ENCODE data around the gene PRRX2.

PRRX2 gene

DNA sequence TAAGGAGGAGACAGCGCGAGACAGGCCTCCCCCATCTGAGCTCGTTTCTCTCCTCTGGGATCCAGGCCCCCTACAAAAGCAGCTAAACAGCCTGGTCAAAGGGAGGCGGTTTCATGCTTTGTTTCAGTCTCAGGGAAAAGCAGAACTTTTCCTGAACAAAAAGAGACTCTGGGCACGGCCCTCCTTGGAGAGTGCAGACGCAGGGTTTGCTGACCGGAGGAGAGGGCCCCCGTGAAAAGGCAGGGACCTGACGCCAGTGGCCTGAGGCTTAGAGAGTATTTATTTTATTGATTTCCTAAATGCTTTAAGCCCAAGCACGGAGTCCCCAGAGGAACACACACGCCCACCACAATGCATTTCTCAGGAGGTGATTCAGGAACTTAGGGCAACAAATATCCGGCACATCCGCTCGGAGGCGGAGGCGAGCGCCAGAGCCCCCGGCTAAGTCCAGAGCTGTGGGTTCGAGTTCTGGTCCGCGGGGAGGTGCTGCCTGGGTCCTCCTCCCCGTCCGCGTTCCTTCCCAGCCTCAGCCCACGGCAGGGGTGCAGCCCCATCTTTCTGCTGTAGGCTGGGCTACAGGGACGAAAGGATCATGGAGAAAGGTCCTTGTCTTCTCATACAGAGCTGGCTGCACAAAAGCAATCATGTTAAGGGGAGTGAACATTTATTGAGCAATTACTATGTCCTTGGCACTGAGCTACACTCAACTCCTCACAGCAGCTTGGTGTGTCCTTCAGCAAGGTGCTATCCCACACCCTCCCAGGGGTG lies 47.4 kb downstream of the PRRX2 start:
- DNase-seq, result no peak

DNA sequence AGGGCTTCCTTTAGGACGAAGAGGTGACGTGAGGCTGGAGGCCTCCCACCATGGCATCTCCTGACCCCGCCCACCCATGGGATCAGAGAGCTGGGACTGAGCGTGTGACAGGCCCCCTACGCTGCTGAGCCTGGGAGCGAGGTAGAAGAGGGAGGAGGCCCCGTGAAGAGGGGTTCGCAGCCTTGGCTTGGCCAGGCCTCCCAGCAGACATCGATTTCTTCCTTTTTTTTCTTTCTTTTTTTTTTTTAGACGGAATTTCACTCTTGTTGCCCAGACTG lies 47.9 kb downstream of the PRRX2 start:
- DNase-seq, result no peak

DNA sequence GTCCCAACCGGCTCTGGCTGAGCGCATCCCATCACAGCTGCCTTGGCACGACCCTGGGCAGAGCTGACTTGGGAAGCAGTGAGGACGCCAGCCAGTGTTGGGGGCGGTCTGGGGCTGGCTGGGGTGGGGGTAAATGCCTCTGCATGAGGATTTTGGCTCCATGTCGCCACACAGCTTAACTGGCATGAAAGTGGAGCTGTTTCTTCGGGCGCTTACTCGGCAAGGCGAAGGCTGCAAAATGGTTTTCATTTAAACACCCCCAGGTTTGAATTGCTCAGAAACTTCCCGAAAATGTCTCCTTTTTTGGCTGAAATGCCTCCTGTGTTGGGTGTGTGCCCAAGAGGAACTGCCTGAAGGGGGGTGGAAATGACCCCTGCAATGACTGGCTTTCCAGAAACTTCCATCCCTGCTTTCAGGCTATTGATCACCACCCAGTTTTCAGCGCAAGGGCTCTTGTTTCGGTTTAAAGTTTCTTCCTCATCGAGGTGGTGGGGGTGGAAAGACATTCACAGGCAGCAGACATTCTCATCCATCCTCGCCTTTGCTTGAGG lies 49.1 kb downstream of the PRRX2 start:
- no peak for DNase-seq

DNA sequence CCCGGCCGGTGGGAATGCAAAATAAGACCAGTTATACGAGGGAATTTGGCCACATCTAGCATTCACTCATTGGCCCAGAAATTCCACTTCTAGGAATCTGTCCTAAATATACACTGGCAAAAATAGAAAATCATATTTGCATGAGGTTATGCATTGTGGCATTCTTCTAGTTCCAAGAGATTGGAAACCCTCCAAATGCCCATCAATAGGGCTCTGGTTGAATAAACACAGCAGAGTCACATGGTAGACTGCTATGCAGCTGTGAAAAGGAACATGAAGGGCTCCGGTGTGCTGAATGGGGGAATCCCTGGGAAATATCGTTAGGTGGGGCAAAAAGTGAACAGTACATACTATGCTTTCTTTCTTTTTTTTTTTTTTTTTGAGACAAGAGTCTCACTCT lies 50.6 kb downstream of the PRRX2 start:
- no peak for DNase-seq

DNA sequence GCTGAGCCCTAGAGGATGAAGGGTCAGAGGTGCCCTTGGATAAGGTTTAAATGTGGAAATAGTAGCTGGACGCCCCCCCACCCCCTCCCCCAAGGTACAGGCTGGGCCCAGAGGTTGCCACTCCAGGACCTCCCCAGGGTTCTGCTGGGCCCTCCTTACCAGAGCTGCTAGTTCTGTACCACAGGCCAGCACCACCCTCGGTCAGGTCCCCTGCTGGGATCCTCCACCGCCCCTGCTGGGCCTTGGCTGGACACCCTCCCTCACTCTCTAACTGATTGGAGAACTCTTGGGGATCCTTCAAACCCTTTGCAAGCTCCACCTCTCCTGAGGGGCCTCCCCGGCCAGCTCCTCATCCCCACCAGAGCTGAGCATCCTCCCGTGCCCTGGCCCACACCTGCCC lies 52.5 kb downstream of the PRRX2 start:
- DNase-seq, result no peak

DNA sequence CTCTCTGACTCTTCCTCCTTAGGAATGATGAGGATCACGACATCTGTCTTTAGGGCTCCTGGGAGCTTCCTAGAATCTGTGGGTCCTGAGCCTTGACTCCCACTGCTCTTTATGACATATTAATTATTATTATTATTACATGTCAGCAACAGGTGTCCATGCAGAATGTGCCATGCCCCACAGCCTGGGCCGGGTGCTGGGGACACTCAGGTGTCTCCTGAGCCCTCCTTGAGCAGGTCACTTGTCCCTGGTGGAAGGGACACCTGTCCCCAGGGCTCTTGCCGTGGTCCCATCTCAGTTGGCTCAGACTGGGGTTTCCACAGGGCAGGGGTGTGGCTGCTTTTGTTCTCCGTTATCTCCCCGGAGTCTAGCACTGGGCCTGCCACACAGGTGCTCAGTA lies 53.2 kb downstream of the PRRX2 start:
- no peak for DNase-seq

DNA sequence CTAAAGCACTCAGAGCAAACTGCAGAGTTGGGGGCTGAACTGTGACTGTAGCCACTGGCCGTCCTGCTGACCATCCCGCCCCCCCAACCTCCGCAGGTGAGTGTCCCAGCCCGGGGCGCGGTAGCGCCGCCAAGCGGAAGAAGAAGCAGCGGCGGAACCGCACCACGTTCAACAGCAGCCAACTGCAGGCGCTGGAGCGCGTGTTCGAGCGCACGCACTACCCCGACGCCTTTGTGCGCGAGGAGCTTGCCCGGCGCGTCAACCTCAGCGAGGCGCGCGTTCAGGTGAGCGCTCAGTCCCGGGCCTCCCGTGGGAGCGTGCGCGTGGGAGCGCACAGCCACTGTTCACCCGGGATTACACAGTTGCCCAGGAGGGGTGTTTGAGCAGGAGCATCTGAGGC lies 53.7 kb downstream of the PRRX2 start:
- no peak for DNase-seq

DNA sequence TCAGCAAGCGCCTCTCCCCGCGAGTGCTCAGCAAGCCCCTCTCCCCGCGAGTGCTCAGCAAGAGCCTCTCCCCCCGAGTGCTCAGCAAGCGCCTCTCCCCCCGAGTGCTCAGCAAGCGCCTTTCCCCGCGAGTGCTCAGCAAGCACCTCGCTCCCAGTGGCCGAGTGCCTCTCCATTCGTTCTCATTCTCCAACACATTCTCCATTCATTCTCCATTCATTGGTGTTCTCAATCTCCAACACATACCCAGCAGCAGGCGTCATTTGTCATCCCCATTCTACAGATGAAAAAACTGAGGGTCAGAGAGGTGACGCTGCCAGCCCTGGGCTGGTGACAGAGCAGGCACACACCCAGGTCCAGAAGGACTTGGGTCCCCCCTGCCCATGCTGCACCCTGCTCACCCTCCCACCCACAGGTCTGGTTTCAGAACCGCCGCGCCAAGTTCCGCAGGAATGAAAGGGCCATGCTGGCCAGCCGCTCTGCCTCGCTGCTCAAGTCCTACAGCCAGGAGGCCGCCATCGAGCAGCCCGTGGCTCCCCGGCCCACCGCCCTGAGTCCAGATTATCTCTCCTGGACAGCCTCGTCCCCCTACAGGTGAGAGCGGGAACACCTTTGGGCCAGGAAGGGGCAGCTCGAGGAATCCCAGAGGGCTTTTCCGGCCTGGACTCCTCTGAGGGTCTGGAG lies 54.9 kb downstream of the PRRX2 start:
- no peak for DNase-seq

DNA sequence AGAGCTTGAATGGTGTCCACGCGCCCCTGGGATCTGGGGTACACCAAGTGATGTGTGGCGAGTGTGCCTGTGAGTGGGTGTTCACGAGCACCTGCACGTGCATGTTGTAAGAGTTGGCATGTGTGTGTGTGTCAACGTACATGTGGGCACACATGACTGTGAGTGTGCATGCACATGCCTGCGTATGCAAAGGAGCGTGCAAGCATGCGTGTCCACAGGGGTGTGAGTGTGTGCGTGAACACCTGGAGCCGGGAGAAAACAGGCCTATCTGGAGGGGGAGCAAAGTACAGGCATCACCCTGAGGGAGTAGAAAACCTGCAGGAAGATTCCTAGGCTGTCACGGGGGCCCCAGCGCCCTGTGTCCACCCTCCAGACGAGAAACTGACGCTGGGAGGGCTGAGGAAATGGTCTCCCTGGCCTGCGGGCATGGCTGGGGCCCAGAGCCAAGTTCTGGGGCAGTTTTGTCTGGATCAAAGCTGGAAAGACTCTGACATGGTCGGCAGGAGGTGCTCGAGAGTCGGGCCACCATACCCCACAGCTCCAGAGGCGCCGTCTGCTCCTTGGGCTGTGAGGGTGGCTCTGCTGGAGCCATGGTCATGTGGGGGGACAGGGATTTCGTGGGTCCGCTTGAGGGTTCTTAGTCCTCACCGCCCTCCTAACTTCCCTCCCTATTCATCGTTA lies 55.6 kb downstream of the PRRX2 start:
- DNase-seq, result no peak

DNA sequence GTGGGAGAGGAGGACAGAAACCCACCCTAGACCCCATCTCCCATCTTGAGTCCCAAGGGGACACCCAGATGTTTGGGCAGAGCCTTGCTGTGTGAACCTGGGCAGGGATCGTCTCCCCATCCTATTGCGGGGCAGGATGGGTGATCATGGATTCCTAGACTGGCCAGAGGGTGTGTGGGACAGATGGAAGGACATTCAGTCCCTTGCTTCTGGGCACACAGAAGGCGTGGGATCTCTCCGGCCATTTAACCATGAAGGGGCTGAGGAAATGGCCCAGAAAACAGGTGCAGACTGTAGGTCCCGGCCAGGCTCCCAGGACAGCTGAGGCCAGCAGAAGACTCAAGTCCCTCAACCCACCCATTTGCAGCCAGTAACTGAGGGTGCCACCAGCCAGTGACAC lies 57.5 kb downstream of the PRRX2 start:
- no peak for DNase-seq

DNA sequence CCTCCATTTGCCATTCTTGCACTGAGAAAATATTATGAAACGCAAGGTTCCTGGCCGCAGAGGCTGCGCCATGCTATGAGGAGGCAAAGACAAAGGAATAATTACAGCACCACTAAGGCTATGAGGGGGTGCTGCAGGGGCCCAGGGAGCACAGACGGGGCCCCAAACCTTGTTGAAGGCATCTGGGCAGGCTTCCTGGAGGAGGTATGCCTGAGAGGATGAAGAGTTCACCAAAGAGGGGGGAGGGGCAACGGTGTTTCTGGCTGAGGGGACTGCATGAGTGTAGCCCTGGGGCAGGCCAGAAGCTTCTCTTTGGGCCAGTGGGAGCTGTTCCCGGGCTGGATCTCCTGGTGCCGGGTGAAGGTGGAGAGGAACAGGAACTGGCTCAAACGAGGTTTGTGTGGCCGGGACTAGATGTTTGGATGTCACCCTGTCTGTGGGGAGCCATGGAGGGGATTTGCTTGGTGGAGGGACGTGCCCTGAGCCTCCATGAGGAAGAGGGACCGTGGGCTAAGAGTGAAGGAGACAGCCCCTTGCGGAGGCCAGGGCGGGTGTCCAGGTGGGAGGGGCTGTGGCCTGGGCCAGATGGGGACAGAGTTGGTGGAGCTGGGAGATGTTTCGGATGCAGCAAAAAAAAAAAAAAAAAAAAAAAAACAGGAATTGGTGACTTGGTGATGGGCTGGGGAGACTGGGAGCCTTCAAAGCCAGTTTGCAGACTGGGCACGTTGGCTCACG lies 59.2 kb downstream of the PRRX2 start:
- no peak for DNase-seq

DNA sequence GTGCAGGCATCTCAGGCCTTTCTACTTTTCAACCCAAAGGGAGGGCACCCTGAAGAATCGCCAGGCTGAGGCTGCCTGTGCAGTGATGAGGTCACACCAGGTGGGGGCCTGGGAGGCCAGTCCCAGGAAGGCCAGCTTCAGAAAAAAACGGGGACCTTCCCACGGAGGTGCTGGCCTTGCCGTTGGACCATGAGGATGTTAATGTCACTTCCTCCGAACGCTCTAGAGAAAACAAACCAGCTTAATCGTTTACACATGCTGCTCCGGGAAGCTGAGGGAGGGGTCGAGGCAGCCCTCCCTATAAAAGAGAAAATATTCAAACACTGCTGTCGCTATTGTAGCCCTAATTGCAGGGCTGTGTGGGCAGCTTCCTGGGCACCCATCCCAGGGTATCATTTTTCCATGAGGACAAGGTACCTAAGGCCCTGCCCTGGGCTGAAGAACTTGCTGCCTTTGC lies 60.4 kb downstream of the PRRX2 start:
- no peak for DNase-seq

DNA sequence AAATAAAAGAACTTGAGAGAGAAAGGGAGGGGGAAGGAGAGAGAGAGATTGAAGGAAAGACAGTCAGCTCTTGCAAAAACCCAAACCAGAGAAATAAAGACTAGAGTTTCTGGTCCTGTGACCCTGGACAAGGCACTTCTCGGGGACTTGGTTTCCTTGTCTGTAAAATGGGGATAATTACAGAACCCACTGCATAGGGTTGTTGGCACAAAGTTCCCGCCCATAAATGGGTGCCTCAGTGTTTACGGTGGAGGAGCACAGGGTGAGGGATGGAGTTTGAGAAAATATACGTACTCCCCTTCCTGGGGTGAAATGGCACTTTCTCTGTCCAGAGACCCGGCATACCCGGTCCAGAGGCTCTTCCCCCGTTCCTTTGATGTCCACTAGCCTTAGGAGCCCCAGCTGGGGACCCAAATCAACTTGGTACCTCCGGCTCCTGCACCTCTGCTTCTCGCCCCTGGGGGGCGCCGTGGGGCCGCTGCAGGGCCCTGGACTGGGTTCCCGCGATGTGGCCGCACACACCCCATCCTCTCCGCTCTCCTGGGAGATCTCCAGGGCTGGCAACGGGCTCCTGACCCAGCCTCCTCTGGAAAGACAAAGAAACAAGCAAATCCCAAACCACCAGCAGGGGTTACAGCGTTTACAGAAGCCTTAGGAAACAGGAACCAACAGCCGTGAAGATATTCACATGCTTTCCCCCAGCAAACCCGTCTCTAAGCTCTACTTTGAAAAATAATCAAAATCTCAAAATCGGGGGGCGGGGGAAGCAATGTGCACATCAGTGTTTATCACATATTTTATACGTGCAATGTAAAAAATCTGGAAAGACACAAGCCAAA lies 61.1 kb downstream of the PRRX2 start:
- peak; percentile 57 for DNase-seq

DNA sequence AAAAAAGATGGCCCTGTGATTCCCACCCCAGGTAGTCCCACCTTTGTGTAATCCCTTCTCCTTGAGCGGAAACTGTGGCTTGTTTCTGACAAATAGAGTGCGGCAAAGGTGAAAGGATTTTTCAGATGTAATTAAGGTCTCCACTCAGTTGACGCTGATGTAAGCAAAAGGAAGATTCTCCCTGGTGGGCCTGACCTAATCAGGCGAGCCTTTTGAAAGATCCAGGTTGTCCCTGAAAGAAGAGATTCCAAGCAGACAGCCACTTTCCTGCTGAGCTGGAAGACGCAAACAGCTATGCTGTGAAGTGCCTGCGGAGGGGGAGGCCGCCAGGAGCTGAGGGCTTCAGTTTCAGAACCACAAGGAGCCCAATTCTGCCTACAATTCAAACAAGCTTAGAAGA lies 63.3 kb downstream of the PRRX2 start:
- no peak for DNase-seq

DNA sequence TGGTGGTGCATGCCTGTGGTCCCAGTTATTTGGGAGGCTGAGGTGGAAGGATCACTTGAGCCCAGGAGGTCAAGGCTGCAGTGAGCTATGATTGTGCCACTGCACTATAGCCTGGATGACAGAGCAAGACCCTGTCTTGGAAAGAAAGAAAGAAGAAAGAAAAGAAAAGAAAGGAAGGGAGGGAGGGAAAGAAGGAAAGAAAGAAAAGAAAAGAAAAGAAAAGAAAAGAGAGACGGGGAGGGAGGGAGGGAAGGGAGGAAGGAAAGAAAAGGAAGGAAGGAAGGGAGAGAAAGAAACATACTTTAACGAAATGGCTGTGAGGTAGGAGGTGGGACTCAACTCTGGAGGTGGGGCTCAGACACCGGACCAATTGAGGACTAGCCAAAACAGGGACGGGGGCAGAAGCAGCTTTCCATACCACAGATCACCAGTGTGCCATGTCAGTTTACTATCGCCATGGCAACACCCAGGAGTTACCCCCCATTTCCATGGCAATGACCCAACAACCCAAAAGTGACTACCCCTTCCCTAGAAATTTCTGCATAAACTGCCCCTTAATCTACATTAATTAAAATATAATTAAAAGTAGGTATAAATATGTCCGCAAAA lies 66.1 kb downstream of the PRRX2 start:
- DNase-seq, result no peak

DNA sequence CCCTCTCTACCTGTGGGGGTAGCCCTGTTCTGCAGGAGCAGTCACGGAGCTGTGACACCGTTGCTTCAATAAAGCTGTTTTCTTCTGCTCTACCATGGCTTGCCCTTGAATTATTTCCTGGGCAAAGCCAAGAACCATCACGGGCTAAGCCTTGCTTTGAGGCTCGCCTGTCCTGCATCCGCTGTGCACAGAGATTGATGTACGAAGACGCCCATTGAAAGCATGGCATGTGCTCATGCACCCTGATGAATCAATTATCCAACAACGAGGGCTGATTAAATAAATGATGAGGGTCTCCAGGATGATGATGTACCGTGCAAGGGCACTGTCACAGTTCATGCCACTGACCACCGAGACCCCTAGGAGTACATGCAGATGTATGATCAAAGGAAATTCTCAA lies 66.7 kb downstream of the PRRX2 start:
- no peak for DNase-seq

DNA sequence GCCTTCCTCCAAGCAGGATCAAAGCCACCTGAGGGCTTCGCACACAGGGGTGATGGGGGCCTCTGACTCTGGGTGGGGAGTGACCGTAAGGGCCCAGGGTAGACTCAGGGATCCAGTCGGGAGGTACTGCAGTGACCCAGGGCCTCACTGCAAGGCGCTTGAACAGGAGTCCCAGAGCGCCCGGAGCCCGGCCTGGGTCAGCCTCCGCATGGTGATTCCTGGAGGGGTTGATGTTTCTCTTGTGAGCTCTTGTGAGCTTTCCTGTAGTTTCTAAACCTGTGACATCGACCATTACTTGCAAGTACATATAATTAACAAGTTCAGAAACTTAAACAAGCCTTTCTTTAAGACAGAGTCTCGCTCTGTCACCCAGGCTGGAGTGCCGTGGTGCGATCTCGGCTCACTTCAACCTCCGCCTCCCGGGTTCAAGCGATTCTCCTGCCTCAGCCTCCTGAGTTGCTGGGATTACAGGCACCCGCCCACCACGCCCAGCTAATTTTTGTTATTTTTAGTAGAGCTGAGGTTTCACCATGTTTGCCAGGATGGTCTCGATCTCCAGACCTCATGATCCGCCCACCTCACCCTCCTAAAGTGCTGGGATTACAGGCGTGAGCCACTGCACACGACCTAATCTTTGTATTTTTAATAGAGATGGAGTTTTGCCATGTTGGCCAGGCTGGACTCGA lies 67.6 kb downstream of the PRRX2 start:
- no peak for DNase-seq

DNA sequence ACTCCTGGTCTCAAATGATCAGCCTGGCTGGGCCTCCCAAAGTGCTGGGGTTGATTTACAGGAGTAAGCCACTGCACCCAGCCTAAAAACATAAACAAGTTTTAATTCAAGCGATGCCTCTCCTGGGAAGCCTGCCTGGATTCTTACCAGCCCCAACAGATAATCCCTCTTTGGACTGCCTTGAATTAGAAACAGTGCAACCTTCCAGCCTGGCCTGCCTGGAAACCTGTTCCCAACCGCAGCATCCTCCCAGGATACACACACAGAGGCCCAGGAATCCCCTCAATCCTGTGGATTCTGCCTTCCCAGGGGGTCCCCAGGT lies 68.1 kb downstream of the PRRX2 start:
- DNase-seq, result no peak

DNA sequence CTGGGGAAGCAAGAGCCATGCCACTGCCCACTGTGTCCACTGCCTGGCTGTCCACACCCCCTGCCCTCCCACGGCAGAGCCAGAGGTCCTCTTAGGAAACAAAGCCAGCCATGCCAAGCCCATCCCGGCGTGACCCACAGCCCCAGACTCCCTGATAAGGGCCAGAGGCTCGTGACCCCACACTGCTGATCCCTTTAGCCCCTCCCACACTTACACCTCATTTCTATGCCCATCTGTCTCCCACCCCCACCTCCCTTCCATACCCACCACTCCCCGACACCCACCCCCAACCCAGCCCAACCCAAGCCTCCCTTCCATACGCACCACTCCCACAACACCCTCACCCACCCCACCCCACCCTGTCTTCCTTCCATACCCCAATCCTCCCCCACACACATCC lies 70.1 kb downstream of the PRRX2 start:
- DNase-seq, result no peak

DNA sequence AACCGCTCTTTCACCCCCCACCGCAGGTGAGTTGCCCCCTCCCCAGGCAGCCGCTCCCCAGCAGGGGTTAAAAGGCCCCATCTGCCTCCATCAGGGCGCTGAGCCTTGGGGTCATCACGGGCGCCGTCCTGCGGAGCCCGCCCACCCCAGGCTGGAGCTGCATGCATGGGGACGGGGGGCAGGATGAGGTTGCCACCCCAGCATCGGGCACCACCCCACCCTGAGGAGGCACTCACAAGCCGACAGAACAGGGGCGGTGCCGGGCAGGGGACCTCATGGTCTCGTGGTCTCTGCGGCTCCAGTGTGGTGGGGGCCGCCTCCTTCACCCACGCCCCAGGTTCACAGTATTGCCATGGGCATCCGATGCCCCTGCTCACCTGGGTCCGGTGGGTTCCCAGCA lies 70.9 kb downstream of the PRRX2 start:
- DNase-seq, result no peak

DNA sequence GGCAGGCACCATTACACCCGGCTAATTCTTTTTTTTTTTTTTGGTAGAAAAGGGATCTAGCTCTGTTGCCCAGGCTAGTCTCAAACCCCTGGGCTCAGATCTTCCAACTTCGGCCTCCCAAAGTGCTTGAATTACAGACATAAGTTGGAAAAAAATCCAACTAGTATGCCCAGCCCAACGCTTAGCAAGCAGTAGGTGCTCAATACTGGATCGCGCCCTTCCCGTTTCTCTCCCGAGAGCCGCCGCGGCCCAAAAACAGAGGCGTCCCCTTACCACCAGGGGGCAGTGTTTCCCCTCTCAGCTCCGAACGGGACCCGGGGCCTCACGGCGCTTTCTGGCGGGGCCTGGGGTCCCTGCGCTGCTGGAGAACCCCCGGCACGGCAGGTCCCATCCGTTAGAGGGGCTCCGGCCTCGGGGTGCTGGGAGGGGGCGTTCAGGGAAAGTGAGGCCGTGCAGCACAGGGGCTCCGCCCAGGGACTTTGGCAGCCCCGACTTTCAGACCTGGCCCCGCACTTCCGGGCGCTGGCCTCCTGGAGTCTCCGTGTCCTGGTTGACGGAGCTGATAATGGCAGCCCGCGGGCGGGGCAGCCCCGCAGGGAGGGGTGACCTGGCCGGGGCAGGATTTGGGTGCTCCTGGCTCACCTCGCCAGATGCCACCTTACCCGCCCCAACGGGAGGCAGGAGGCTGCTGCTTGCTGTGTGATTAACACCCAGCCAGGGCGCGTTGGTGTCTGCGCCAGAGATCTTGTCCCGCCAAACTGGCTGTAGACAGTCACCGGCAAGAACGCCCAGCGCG lies 72.2 kb downstream of the PRRX2 start:
- peak; percentile 87 for DNase-seq

All from activated naive CD4-positive, alpha-beta T cell treated with Interleukin-2 at 50 U/mL for 16 hours (primary cell).